ENCODE measurements around the gene WDR36. TPM values are rescaled to one million over a fixed set of nuclear protein-coding genes. Genes with fewer than 3 reads are reported as not detected.

WDR36 gene
- total and polyA plus RNA-seq, 2 of the 8 experiments (the other 6 are each of a cell fraction or from before 2014, with no cell fraction given): 9.3 to 41.8 TPM

DNA sequence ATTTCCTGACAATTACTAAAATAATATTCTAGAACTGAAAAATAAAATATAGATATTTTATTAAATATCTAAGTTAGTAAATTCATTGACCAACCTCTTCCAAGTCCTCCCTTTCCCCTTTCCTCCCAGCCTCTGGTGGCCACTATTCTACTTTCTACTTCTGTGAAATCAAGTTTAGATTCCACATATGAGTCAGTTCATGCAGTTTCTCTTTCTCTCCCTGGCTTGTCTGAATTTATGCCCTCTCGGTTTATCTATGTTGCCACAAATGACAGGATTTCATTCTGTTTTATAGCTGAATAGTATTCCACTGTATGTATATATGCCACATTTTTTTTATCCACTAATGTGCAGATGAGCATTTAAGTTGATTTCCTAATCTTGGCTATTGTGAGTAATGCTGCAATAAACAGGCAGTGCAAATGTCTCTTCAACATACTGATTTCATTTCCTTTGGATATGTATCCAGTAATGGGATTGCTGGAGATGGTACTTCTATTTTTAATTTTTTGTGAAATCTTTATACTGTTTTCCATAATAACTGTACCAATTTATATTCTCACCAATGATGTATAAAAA is 52.3 kb downstream of the WDR36 start (continued):
- TF ChIP-seq, protein P1, sequence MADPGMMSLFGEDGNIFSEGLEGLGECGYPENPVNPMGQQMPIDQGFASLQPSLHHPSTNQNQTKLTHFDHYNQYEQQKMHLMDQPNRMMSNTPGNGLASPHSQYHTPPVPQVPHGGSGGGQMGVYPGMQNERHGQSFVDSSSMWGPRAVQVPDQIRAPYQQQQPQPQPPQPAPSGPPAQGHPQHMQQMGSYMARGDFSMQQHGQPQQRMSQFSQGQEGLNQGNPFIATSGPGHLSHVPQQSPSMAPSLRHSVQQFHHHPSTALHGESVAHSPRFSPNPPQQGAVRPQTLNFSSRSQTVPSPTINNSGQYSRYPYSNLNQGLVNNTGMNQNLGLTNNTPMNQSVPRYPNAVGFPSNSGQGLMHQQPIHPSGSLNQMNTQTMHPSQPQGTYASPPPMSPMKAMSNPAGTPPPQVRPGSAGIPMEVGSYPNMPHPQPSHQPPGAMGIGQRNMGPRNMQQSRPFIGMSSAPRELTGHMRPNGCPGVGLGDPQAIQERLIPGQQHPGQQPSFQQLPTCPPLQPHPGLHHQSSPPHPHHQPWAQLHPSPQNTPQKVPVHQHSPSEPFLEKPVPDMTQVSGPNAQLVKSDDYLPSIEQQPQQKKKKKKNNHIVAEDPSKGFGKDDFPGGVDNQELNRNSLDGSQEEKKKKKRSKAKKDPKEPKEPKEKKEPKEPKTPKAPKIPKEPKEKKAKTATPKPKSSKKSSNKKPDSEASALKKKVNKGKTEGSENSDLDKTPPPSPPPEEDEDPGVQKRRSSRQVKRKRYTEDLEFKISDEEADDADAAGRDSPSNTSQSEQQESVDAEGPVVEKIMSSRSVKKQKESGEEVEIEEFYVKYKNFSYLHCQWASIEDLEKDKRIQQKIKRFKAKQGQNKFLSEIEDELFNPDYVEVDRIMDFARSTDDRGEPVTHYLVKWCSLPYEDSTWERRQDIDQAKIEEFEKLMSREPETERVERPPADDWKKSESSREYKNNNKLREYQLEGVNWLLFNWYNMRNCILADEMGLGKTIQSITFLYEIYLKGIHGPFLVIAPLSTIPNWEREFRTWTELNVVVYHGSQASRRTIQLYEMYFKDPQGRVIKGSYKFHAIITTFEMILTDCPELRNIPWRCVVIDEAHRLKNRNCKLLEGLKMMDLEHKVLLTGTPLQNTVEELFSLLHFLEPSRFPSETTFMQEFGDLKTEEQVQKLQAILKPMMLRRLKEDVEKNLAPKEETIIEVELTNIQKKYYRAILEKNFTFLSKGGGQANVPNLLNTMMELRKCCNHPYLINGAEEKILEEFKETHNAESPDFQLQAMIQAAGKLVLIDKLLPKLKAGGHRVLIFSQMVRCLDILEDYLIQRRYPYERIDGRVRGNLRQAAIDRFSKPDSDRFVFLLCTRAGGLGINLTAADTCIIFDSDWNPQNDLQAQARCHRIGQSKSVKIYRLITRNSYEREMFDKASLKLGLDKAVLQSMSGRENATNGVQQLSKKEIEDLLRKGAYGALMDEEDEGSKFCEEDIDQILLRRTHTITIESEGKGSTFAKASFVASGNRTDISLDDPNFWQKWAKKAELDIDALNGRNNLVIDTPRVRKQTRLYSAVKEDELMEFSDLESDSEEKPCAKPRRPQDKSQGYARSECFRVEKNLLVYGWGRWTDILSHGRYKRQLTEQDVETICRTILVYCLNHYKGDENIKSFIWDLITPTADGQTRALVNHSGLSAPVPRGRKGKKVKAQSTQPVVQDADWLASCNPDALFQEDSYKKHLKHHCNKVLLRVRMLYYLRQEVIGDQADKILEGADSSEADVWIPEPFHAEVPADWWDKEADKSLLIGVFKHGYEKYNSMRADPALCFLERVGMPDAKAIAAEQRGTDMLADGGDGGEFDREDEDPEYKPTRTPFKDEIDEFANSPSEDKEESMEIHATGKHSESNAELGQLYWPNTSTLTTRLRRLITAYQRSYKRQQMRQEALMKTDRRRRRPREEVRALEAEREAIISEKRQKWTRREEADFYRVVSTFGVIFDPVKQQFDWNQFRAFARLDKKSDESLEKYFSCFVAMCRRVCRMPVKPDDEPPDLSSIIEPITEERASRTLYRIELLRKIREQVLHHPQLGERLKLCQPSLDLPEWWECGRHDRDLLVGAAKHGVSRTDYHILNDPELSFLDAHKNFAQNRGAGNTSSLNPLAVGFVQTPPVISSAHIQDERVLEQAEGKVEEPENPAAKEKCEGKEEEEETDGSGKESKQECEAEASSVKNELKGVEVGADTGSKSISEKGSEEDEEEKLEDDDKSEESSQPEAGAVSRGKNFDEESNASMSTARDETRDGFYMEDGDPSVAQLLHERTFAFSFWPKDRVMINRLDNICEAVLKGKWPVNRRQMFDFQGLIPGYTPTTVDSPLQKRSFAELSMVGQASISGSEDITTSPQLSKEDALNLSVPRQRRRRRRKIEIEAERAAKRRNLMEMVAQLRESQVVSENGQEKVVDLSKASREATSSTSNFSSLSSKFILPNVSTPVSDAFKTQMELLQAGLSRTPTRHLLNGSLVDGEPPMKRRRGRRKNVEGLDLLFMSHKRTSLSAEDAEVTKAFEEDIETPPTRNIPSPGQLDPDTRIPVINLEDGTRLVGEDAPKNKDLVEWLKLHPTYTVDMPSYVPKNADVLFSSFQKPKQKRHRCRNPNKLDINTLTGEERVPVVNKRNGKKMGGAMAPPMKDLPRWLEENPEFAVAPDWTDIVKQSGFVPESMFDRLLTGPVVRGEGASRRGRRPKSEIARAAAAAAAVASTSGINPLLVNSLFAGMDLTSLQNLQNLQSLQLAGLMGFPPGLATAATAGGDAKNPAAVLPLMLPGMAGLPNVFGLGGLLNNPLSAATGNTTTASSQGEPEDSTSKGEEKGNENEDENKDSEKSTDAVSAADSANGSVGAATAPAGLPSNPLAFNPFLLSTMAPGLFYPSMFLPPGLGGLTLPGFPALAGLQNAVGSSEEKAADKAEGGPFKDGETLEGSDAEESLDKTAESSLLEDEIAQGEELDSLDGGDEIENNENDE (IDR thresholded peaks at IDR 0.05; ENCODE audit: insufficient replicate concordance, low read length): no peak
